ENCODE results near the gene ASTN1. TPM values are rescaled to one million over a fixed set of nuclear protein-coding genes. Genes with fewer than 3 reads are reported as not detected.

Gene ASTN1
- polyA plus RNA-seq, 1 experiment = 0.09 TPM

- TF ChIP-seq CTCF (IDR thresholded peaks at IDR 0.05; ENCODE audit: low read depth, low read length) = no peak
- CTCF ChIA-PET = interaction anchor here (1.2 kb wide), 1 partner anchor 91 kb away, joined by 4 read pairs; no protein-coding TSS in a partner anchor
These were observed 175.5 kb downstream of the ASTN1 start for GRCh38 chr1:176989023-176989422.

GRCh38 chr1:176987016-176987415 is 177.5 kb downstream of the ASTN1 start:
- POLR2A ChIA-PET = no interaction called here
- Histone ChIP-seq H3K27ac (ENCODE audit: low read depth, low read length) (no peak overlapping the region), H3K9me3 (ENCODE audit: control insufficient read depth, insufficient read depth, low read length) (no peaks in the 10 kb centered on the region), H3K27me3 (ENCODE audit: control insufficient read depth, insufficient read depth, low read length) (no peaks in the 10 kb centered on the region), H3K4me3 (ENCODE audit: low read depth, low read length) (no peak overlapping the region)
- no peak for DNase-seq (ENCODE audit: low read depth, low spot score)
- no peak for TF ChIP-seq CTCF (IDR thresholded peaks at IDR 0.05; ENCODE audit: low read depth, low read length)
- CTCF ChIA-PET = no interaction called here

More at GRCh38 chr1:176989023-176989422, 175.5 kb downstream of the ASTN1 start:
- no peak overlapping the region for H3K27ac ChIP-seq (ENCODE audit: low read depth, low read length)
- DNase-seq (ENCODE audit: low read depth, low spot score) = no peak
- no peaks in the 10 kb centered on the region for H3K27me3 ChIP-seq (ENCODE audit: control insufficient read depth, insufficient read depth, low read length)
- POLR2A ChIA-PET = no interaction called here
- no peaks in the 10 kb centered on the region for H3K9me3 ChIP-seq (ENCODE audit: control insufficient read depth, insufficient read depth, low read length)
- H3K4me3 ChIP-seq (ENCODE audit: low read depth, low read length) = no peak overlapping the region

- Histone ChIP-seq H3K27ac (ENCODE audit: low read depth, low read length) (no peak overlapping the region), H3K4me3 (ENCODE audit: low read depth, low read length) (no peak overlapping the region), H3K27me3 (ENCODE audit: control insufficient read depth, insufficient read depth, low read length) (no peaks in the 10 kb centered on the region), H3K9me3 (ENCODE audit: control insufficient read depth, insufficient read depth, low read length) (no peaks in the 10 kb centered on the region)
- no peak for DNase-seq (ENCODE audit: low read depth, low spot score)
- CTCF ChIA-PET = no interaction called here
- no peak for TF ChIP-seq CTCF (IDR thresholded peaks at IDR 0.05; ENCODE audit: low read depth, low read length)
- POLR2A ChIA-PET = no interaction called here
These were observed 180.8 kb downstream of the ASTN1 start for GRCh38 chr1:176983731-176984130.

GRCh38 chr1:176976771-176977170 is 187.7 kb downstream of the ASTN1 start:
- Histone ChIP-seq H3K27me3 (ENCODE audit: control insufficient read depth, insufficient read depth, low read length) (no peaks in the 10 kb centered on the region), H3K27ac (ENCODE audit: low read depth, low read length) (no peak overlapping the region), H3K9me3 (ENCODE audit: control insufficient read depth, insufficient read depth, low read length) (no peaks in the 10 kb centered on the region), H3K4me3 (ENCODE audit: low read depth, low read length) (no peak overlapping the region)
- ChIA-PET POLR2A (no interaction called here), CTCF (no interaction called here)
- no peak for TF ChIP-seq CTCF (IDR thresholded peaks at IDR 0.05; ENCODE audit: low read depth, low read length)
- no peak for DNase-seq (ENCODE audit: low read depth, low spot score)

- no peak for TF ChIP-seq CTCF (IDR thresholded peaks at IDR 0.05; ENCODE audit: low read depth, low read length)
- H3K27ac ChIP-seq (ENCODE audit: low read depth, low read length) = no peak overlapping the region
- no peaks in the 10 kb centered on the region for H3K9me3 ChIP-seq (ENCODE audit: control insufficient read depth, insufficient read depth, low read length)
- ChIA-PET POLR2A (no interaction called here), CTCF (no interaction called here)
- no peak for DNase-seq (ENCODE audit: low read depth, low spot score)
- no peak overlapping the region for H3K4me3 ChIP-seq (ENCODE audit: low read depth, low read length)
- no peaks in the 10 kb centered on the region for H3K27me3 ChIP-seq (ENCODE audit: control insufficient read depth, insufficient read depth, low read length)
These were observed 188.3 kb downstream of the ASTN1 start for GRCh38 chr1:176976225-176976624.

Data from AG04450 (cell line).